CD8-positive, alpha-beta memory T cell (primary cell): ENCODE measurements around the gene MMP17. TPM values are rescaled to one million over a fixed set of nuclear protein-coding genes. Genes with fewer than 3 reads are reported as not detected.

Source experiments
- CTCF ChIA-PET: fragments of 350-600 bp; sonication (Branson Sonifier 250); formaldehyde crosslinking; loops from one replicate; lab custom pipeline; 2021; ENCODE audit warnings: antibody characterized with exemption; lab: Charles Lee
- POLR2A ChIA-PET: fragments of 350-600 bp; sonication (Branson Sonifier 250); formaldehyde crosslinking; loops from one replicate; lab custom pipeline; 2021; ENCODE audit warnings: antibody characterized with exemption; lab: Charles Lee
- DNase-seq, 5 donors: peaks; one replicate each; pipeline versions ENCODE4 v3.0.0 to v3.0.0-alpha.2; 2020 to 2022; ENCODE audit warnings: mixed read lengths in 1 of 5
- H3K27ac ChIP-seq: one replicate; pipeline ENCODE4 v1.7.0; 2013; ENCODE audit warnings: low read depth, mild to moderate bottlenecking, low read length, moderate library complexity
- H3K27me3 ChIP-seq: 2 replicates; pipeline ENCODE4 v1.7.0; 2013; ENCODE audit warnings: low read length, mild to moderate bottlenecking; ENCODE audit not compliant: insufficient read depth, poor library complexity, severe bottlenecking
- H3K36me3 ChIP-seq: 2 replicates; pipeline ENCODE4 v1.7.0; 2013; ENCODE audit warnings: mild to moderate bottlenecking, low read length, moderate library complexity; ENCODE audit not compliant: insufficient read depth
- H3K4me1 ChIP-seq: 2 replicates; pipeline ENCODE4 v1.7.0; 2013; ENCODE audit warnings: mild to moderate bottlenecking, low read length, moderate library complexity; ENCODE audit not compliant: insufficient read depth
- H3K4me3 ChIP-seq: 2 replicates; pipeline ENCODE4 v1.7.0; 2013; ENCODE audit warnings: mild to moderate bottlenecking, low read length
- H3K9me3 ChIP-seq: 2 replicates; pipeline ENCODE4 v1.7.0; 2013; ENCODE audit warnings: mild to moderate bottlenecking, low read length
- H3K27ac Mint-ChIP-seq, 8 donors: one replicate each; pipeline ENCODE4 v1.8.0; 2020 to 2021; ENCODE audit warnings: mixed read lengths in 8 of 8, mild to moderate bottlenecking in 6 of 8, inconsistent platforms in 3 of 8, moderate library complexity in 3 of 8
- H3K27me3 Mint-ChIP-seq, 2 donors: one replicate each; pipeline ENCODE4 v1.8.0; 2020 to 2021; ENCODE audit warnings: mixed read lengths in 2 of 2, mild to moderate bottlenecking in 1 of 2, moderate library complexity in 1 of 2
- H3K36me3 Mint-ChIP-seq, 3 donors: one replicate each; pipeline ENCODE4 v1.8.0; 2020 to 2021; ENCODE audit warnings: mixed read lengths in 3 of 3, inconsistent platforms in 1 of 3, mild to moderate bottlenecking in 1 of 3
- H3K4me1 Mint-ChIP-seq, 3 donors: one replicate each; pipeline ENCODE4 v1.8.0; 2020 to 2021; ENCODE audit warnings: mixed read lengths in 3 of 3, inconsistent platforms in 1 of 3, mild to moderate bottlenecking in 1 of 3
- H3K4me3 Mint-ChIP-seq, 7 donors: one replicate each; pipeline ENCODE4 v1.8.0; 2020 to 2021; ENCODE audit warnings: mixed read lengths in 7 of 7, mild to moderate bottlenecking in 6 of 7, moderate library complexity in 4 of 7, inconsistent platforms in 2 of 7
- H3K9me3 Mint-ChIP-seq, 5 donors: one replicate each; pipeline ENCODE4 v1.8.0; 2020 to 2022; ENCODE audit warnings: mixed read lengths in 5 of 5, mild to moderate bottlenecking in 3 of 5, moderate library complexity in 2 of 5, inconsistent platforms in 1 of 5
- polyA plus RNA-seq: library from polyadenylated mRNA; unstranded; fragments of 300-500 nt; fragmentation: Illumina TruSeq; gene quantifications from one replicate; pipeline ENCODE4 v1.2.3, GENCODE V29; 2021
- total RNA-seq, 2 experiments: library from RNA; stranded (reverse); gene quantifications; one replicate each; pipeline ENCODE4 v1.2.3, GENCODE V29; 2021

The MMP17 gene
- total and polyA plus RNA-seq, 3 experiments from 2014 or later: 0.29 TPM; not detected in 2

DNA sequence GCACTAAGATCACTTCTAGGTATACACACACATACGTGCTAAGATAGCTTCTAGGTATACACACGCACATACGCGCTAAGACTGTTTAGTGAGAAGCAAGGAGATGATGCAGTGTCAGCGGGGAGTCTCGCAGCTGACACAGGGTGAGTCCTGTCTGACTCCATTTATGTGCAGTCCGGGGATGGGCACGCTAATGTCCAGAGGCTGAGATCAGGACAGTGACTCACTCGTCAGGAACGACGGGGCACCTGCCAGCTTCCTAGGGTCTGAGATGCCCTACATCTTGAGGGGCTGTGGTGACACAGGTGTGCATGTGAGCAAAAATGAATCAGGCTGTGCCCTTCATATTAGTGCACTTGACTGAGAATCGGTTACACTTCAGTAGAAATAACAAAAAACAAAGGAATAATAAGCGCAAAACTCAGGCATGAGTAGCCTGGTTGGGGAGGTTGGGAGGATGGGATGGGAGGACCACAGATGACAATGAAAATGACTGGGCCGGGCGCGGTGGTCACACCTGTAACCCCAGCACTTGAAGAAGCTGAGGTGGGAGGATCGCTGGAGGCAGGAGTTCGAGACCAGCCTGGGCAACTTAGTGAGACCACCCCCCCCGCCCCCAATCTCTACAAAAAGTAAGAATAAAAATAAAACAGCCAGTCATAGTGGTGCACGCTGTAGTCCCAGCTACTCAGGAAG is 37.1 kb downstream of the MMP17 start:
- no peaks in the 10 kb centered on the region for H3K9me3 Mint-ChIP-seq
- CTCF ChIA-PET: no interaction called here

DNA sequence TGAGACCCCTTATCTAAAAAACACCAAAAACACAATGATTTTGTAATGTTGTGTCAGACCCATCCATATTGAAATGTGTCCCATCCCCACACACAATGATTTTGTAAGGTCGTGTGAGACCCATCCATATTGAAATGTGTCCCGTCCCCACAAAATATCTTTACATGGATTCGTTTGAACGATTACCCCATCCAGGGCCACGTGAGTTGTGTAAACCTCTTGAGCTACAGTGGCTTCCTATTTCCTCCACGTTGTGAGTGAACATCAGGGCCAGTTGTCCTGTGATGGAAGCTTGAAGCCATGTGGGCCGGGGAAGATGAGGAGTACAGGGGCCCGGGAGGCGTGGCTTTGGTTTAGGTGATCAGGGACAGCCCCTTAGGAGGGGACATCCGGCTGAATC is 39.3 kb downstream of the MMP17 start:
- H3K36me3 ChIP-seq: no peaks in the 10 kb centered on the region
- DNase-seq: no peak
- no peak overlapping the region for H3K4me3 ChIP-seq
- no peak overlapping the region for H3K27ac ChIP-seq
- ChIA-PET CTCF (no interaction called here), POLR2A (no interaction called here)
- no peaks in the 10 kb centered on the region for H3K9me3 ChIP-seq
- H3K27ac Mint-ChIP-seq: no peak overlapping the region
- H3K36me3 Mint-ChIP-seq: no peaks in the 10 kb centered on the region
- no peak overlapping the region for H3K4me3 Mint-ChIP-seq
- H3K9me3 Mint-ChIP-seq: no peaks in the 10 kb centered on the region
- no peaks in the 10 kb centered on the region for H3K4me1 ChIP-seq
- H3K27me3 Mint-ChIP-seq: no peaks in the 10 kb centered on the region
- no peaks in the 10 kb centered on the region for H3K4me1 Mint-ChIP-seq
- no peaks in the 10 kb centered on the region for H3K27me3 ChIP-seq

More for the DNA sequence above, 37.1 kb downstream of the MMP17 start:
- Mint-ChIP-seq H3K4me1 (peaks cover 0 to 7% (median 3%) of the 10 kb centered on the region in 3 donors), H3K4me3 (no peak overlapping the region), H3K36me3 (no peaks in the 10 kb centered on the region), H3K27me3 (peaks cover 2 to 3% of the 10 kb centered on the region in 2 donors), H3K27ac (peak overlapping the region in 3 of 8 donors; percentile 3 to 55 (median 44))
- H3K27me3 ChIP-seq: no peaks in the 10 kb centered on the region
- no peak for DNase-seq
- H3K4me3 ChIP-seq: no peak overlapping the region
- POLR2A ChIA-PET: no interaction called here
- no peaks in the 10 kb centered on the region for H3K36me3 ChIP-seq
- H3K4me1 ChIP-seq: no peaks in the 10 kb centered on the region
- H3K27ac ChIP-seq: no peak overlapping the region
- H3K9me3 ChIP-seq: no peaks in the 10 kb centered on the region

DNA sequence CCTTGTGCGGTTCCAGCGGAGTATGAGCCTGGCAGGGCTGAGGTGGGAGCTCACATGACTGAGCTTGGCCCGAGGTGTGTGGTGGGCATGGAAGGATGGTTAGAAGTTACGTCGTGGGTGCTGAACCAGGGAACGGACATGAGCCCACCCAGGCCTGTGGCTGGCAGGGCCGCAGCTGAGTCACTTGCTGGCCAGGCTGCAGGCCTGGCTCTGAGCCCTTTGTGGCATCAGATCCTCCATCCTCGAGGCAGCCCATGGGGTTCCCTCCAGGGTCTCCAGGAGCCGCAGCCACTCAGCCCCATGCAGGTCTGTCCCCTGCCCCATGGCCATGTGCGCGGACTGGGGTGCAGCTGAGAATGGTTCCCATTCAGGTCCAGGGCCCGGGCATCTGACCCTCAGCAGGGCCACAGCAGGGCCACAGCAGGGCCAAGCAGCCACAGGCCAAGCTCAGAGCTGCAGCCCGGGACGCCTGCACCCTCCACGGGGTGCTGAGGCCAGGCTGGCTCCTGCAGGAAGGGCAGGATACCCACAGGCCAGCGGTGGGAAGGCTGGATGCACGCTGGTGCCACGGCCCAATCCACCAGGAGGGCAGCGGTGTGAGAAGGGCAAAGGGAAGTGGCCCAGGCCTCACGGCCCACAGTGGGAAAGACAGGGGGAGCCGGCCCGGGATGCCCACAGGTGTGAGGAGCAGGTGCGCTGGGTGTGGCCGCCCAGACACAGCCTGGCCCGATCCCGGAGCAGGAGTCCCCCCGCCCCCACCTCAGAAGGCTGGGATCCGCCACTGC is 39.9 kb downstream of the MMP17 start:
- no peaks in the 10 kb centered on the region for H3K9me3 Mint-ChIP-seq
- Histone ChIP-seq H3K4me1 (no peaks in the 10 kb centered on the region), H3K9me3 (no peaks in the 10 kb centered on the region), H3K36me3 (no peaks in the 10 kb centered on the region), H3K4me3 (no peak overlapping the region), H3K27ac (no peak overlapping the region), H3K27me3 (no peaks in the 10 kb centered on the region)
- no peak overlapping the region for H3K4me3 Mint-ChIP-seq
- no peak for DNase-seq
- no peaks in the 10 kb centered on the region for H3K36me3 Mint-ChIP-seq
- CTCF ChIA-PET: no interaction called here
- POLR2A ChIA-PET: no interaction called here
- no peaks in the 10 kb centered on the region for H3K27me3 Mint-ChIP-seq
- no peaks in the 10 kb centered on the region for H3K4me1 Mint-ChIP-seq
- H3K27ac Mint-ChIP-seq: no peak overlapping the region

DNA sequence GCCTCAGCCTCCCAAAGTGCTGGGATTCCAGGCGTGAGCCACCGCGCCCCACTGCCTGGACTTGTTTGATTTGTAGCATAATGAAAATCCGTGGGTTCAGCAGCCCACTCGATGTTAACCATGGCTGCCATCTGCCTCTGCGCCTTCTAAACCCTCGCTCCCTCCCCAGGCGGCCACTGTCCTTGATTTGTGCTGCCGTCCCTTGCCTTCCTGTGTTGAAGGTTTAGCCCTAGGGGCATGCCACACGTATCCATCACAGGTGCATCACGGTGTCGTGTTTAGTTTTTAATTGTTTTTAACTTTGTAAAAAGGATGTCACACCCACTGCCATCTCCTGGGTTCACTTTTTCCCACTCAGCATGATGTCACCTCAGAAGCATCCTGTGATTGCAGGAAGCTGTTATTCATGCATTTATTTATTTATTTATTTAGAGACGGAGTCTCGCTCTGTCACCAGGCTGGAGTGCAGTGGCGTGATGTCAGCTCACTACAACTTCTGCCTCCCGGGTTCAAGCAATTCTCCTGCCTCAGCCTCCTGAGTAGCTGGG is 41.8 kb downstream of the MMP17 start:
- peak overlapping the region in 1 of 8 donors; percentile 77 for H3K27ac Mint-ChIP-seq
- Histone ChIP-seq H3K27me3 (no peaks in the 10 kb centered on the region), H3K36me3 (no peaks in the 10 kb centered on the region), H3K4me3 (no peak overlapping the region), H3K27ac (no peak overlapping the region), H3K4me1 (no peaks in the 10 kb centered on the region), H3K9me3 (no peaks in the 10 kb centered on the region)
- ChIA-PET CTCF (no interaction called here), POLR2A (no interaction called here)
- no peaks in the 10 kb centered on the region for H3K27me3 Mint-ChIP-seq
- no peaks in the 10 kb centered on the region for H3K4me1 Mint-ChIP-seq
- DNase-seq: no peak
- no peak overlapping the region for H3K4me3 Mint-ChIP-seq
- peaks cover 0 to 4% (median 2%) of the 10 kb centered on the region in 5 donors for H3K9me3 Mint-ChIP-seq
- H3K36me3 Mint-ChIP-seq: no peaks in the 10 kb centered on the region

DNA sequence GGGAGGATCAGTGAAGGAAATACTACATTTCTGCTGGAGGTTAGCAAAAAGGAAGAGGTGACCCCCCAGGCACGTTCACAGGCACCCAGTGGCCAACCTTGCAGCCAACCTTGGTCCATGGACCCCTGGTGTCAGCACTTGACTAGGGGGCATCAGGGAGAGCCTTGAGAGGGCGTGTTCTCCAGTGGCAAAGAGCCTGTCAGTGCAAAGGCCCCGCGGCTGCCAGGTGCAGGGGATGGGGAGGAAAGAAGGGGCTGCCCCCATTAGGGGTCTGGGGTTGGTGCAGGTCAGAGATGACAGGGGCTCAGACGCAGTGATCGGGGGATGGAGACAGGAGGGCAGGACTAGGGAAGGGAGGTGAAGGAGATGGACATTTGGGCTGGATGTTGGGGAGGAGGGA is 43.5 kb downstream of the MMP17 start:
- ChIA-PET CTCF (no interaction called here), POLR2A (no interaction called here)
- peaks cover 0 to 4% (median 2%) of the 10 kb centered on the region in 5 donors for H3K9me3 Mint-ChIP-seq
- no peaks in the 10 kb centered on the region for H3K4me1 Mint-ChIP-seq
- peaks cover under 1 to 1% of the 10 kb centered on the region in 2 donors for H3K27me3 Mint-ChIP-seq
- H3K4me1 ChIP-seq: no peaks in the 10 kb centered on the region
- no peak overlapping the region for H3K4me3 Mint-ChIP-seq
- no peak overlapping the region for H3K27ac ChIP-seq
- no peaks in the 10 kb centered on the region for H3K9me3 ChIP-seq
- H3K27me3 ChIP-seq: no peaks in the 10 kb centered on the region
- no peaks in the 10 kb centered on the region for H3K36me3 Mint-ChIP-seq
- H3K36me3 ChIP-seq: no peaks in the 10 kb centered on the region
- no peak overlapping the region for H3K27ac Mint-ChIP-seq
- DNase-seq: no peak
- no peak overlapping the region for H3K4me3 ChIP-seq

DNA sequence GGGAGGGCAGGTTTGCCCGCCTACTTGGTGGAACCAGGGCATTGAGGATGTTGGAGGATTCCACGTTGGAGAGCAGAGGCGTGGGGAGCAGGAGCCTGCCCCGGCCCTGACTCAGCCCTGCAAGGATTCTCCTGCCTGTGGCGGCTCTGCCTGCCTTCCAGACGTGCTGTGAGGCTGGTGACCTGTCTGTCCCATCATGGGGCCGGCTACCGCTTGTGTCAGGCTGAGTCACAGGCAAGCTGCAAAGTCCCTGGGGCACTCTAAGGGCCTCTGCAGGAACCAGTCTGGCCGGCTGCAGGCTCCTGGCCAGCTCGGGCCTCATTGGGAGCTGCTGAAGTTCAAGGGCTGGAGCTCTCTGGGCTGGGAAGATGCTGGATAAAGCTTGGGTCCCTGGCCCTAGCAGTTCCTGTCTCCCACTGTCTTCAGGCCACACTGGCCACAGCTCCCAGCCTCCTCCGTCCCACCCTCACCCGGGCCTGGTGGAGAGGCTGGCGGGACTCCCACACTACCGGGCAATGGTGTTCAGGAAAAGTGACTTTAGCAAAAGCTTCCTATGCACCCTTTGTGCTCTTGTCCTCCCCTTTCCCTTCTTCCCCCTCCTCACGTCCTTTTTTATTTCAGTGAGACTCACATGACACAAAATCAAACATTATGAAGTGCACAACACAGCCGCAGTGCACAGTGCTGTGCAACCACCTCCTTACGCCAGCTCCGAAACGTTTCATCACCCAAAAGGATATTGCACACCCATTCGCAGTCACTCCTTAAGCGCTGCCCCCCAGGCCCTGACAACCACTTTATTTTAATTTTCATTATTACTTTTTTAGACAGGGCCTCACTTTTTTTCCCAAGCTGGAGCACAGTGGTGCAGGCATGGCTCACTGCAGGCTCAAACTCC is 44.2 kb downstream of the MMP17 start:
- no peaks in the 10 kb centered on the region for H3K36me3 Mint-ChIP-seq
- no peak overlapping the region for H3K27ac Mint-ChIP-seq
- Histone ChIP-seq H3K27ac (no peak overlapping the region), H3K4me1 (no peaks in the 10 kb centered on the region), H3K9me3 (no peaks in the 10 kb centered on the region), H3K27me3 (no peaks in the 10 kb centered on the region), H3K4me3 (no peak overlapping the region), H3K36me3 (no peaks in the 10 kb centered on the region)
- no peak overlapping the region for H3K4me3 Mint-ChIP-seq
- H3K27me3 Mint-ChIP-seq: peaks cover 1 to 3% of the 10 kb centered on the region in 2 donors
- no peak for DNase-seq
- POLR2A ChIA-PET: no interaction called here
- no peaks in the 10 kb centered on the region for H3K4me1 Mint-ChIP-seq
- peaks cover 0 to 4% (median 2%) of the 10 kb centered on the region in 5 donors for H3K9me3 Mint-ChIP-seq
- CTCF ChIA-PET: no interaction called here

DNA sequence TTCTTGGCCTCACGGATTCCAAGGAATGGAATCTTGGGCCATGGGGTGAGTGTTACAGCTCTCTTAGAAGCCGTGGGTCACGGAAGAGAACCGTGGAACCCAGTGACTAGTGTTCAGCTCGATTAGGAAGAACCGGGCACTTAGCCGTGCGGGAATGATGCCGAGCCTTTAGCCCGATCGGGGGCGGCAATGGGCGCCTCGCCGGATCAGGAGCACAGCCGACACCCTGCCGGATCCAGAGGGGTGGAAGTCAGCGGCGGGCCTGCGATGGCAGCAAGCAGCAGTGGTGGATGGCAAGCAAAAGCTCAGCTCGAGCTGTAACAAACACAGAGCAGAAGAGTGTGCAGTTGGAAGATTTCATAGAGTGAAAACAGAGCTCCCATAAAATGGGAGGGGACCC is 45.1 kb downstream of the MMP17 start:
- Mint-ChIP-seq H3K4me1 (no peaks in the 10 kb centered on the region), H3K4me3 (no peak overlapping the region), H3K27me3 (peaks cover 1 to 6% of the 10 kb centered on the region in 2 donors), H3K36me3 (no peaks in the 10 kb centered on the region), H3K9me3 (peaks cover 0 to 4% (median 2%) of the 10 kb centered on the region in 5 donors), H3K27ac (peak overlapping the region in 1 of 8 donors; percentile 42)
- H3K4me1 ChIP-seq: no peaks in the 10 kb centered on the region
- H3K27me3 ChIP-seq: no peaks in the 10 kb centered on the region
- no peaks in the 10 kb centered on the region for H3K36me3 ChIP-seq
- no peak overlapping the region for H3K4me3 ChIP-seq
- POLR2A ChIA-PET: no interaction called here
- no peak for DNase-seq
- H3K27ac ChIP-seq: no peak overlapping the region
- CTCF ChIA-PET: no interaction called here
- no peaks in the 10 kb centered on the region for H3K9me3 ChIP-seq
